ENCODE measurements around the gene SPATA3.

DNA sequence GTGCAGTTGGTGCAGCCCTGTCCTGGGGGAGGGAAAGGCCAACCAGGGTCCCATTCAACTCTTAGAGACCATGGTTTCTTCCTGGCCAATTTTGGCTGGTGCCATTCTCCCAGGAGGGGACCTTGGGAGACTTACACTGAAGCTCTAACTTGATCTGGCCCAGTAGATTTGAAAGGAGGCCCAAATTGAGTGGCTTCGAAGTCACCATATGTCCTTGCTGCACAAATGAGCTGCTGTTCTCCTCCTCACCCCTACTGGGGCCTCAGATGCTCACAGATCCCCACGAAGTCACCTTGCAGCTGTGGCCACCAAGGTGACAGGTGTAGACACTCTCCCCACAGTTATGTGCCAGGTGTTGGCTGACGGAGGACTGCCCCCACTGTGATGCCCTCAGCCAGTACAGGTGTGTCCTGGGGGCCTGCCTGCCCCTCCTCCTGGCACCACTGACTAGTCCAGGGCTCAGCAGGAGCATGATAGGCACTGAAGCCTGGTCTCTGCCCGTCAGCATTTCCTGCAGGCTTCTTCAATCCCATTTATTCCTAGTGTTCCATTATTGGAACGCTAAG is 36.7 kb downstream of the SPATA3 start:
- TF ChIP-seq, protein P1, sequence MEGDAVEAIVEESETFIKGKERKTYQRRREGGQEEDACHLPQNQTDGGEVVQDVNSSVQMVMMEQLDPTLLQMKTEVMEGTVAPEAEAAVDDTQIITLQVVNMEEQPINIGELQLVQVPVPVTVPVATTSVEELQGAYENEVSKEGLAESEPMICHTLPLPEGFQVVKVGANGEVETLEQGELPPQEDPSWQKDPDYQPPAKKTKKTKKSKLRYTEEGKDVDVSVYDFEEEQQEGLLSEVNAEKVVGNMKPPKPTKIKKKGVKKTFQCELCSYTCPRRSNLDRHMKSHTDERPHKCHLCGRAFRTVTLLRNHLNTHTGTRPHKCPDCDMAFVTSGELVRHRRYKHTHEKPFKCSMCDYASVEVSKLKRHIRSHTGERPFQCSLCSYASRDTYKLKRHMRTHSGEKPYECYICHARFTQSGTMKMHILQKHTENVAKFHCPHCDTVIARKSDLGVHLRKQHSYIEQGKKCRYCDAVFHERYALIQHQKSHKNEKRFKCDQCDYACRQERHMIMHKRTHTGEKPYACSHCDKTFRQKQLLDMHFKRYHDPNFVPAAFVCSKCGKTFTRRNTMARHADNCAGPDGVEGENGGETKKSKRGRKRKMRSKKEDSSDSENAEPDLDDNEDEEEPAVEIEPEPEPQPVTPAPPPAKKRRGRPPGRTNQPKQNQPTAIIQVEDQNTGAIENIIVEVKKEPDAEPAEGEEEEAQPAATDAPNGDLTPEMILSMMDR (IDR thresholded peaks at IDR 0.05; ENCODE audit: low read depth, low read length, missing input control): no peak
- TF ChIP-seq EGR1 (IDR thresholded peaks at IDR 0.05; ENCODE audit: low read depth in 2 of 2): no peak
- TF ChIP-seq RAD21 (IDR thresholded peaks at IDR 0.05): no peak
- TF ChIP-seq GABPA (IDR thresholded peaks at IDR 0.05 in 1 of 2, conservative IDR thresholded peaks at IDR 0.05 in 1 of 2): no peak
- no peak for TF ChIP-seq SP1 (IDR thresholded peaks at IDR 0.05)
- no peak for TF ChIP-seq ATF3 (IDR thresholded peaks at IDR 0.05)
- no peak for TF ChIP-seq JUND (IDR thresholded peaks at IDR 0.05)
- TF ChIP-seq YY1 (IDR thresholded peaks at IDR 0.05): no peak
- TF ChIP-seq FOXA1 (IDR thresholded peaks at IDR 0.05): no peak
- TF ChIP-seq RXRA (IDR thresholded peaks at IDR 0.05): no peak

All from liver (tissue), 3 donors.